ENCODE measurements around the gene NOL11.
A peak's percentile ranks its signal among the peaks of the same experiment; 100 is the strongest.

NOL11 gene

GRCh38 chr17:67717624-67718324 is at the start of gene NOL11:
TSS of gene NOL11 (plus strand) at chr17:67717936. CDS start at chr17:67717948, 12 bp downstream.
- DNase-seq: peak; percentile 100
- intact Hi-C loops (cut with DNase I): loop anchor here (5.0 kb wide), 1 partner anchor 275 kb away; no protein-coding TSS in a partner anchor

GRCh38 chr17:67671493-67671892 is 46.2 kb upstream of the NOL11 start:
- no peak for DNase-seq
- intact Hi-C loops (cut with DNase I): no loop called here

GRCh38 chr17:67672592-67673335 is 45.0 kb upstream of the NOL11 start:
- intact Hi-C loops (cut with DNase I): no loop called here
- DNase-seq: no peak

- intact Hi-C loops (cut with DNase I): no loop called here
- no peak for DNase-seq
Measured at GRCh38 chr17:67675481-67675880, 42.3 kb upstream of the NOL11 start.

GRCh38 chr17:67676305-67676704 is 41.4 kb upstream of the NOL11 start:
- DNase-seq: no peak
- intact Hi-C loops (cut with DNase I): no loop called here

- intact Hi-C loops (cut with DNase I): no loop called here
- no peak for DNase-seq
Measured at GRCh38 chr17:67678414-67678813, 39.3 kb upstream of the NOL11 start.

- intact Hi-C loops (cut with DNase I): no loop called here
- DNase-seq: no peak
Measured at GRCh38 chr17:67679225-67679624, 38.5 kb upstream of the NOL11 start.

GRCh38 chr17:67679721-67680120 is 38.0 kb upstream of the NOL11 start:
- intact Hi-C loops (cut with DNase I): no loop called here
- no peak for DNase-seq

- DNase-seq: no peak
- intact Hi-C loops (cut with DNase I): no loop called here
Measured at GRCh38 chr17:67680445-67681224, 37.1 kb upstream of the NOL11 start.

GRCh38 chr17:67682196-67682595 is 35.5 kb upstream of the NOL11 start:
- intact Hi-C loops (cut with DNase I): no loop called here
- DNase-seq: no peak

GRCh38 chr17:67685351-67685750 is 32.4 kb upstream of the NOL11 start:
- intact Hi-C loops (cut with DNase I): no loop called here
- DNase-seq: no peak

GRCh38 chr17:67686241-67686640 is 31.5 kb upstream of the NOL11 start:
- DNase-seq: no peak
- intact Hi-C loops (cut with DNase I): no loop called here

- intact Hi-C loops (cut with DNase I): no loop called here
Measured at GRCh38 chr17:67687511-67687910, 30.2 kb upstream of the NOL11 start.

GRCh38 chr17:67689534-67690177 is 28.1 kb upstream of the NOL11 start:
- intact Hi-C loops (cut with DNase I): loop anchor here (1.0 kb wide), 1 partner anchor 311 kb away; no protein-coding TSS in a partner anchor
- DNase-seq: peak in 2 of 10 donors; percentile 17 to 31

More at GRCh38 chr17:67687511-67687910, 30.2 kb upstream of the NOL11 start:
- peak in 1 of 10 donors; percentile 12 for DNase-seq

- intact Hi-C loops (cut with DNase I): no loop called here
- DNase-seq: no peak
Measured at GRCh38 chr17:67693811-67694210, 23.9 kb upstream of the NOL11 start.

GRCh38 chr17:67696347-67696746 is 21.4 kb upstream of the NOL11 start:
- intact Hi-C loops (cut with DNase I): no loop called here
- no peak for DNase-seq

GRCh38 chr17:67696853-67697498 is 20.8 kb upstream of the NOL11 start:
- intact Hi-C loops (cut with DNase I): no loop called here
- no peak for DNase-seq

GRCh38 chr17:67700037-67700724 is 17.6 kb upstream of the NOL11 start:
- intact Hi-C loops (cut with DNase I): no loop called here
- no peak for DNase-seq

GRCh38 chr17:67700725-67701119 is 17.0 kb upstream of the NOL11 start:
- no peak for DNase-seq
- intact Hi-C loops (cut with DNase I): no loop called here
